ENCODE measurements around the gene EBF4. TPM values are rescaled to one million over a fixed set of nuclear protein-coding genes. Genes with fewer than 3 reads are reported as not detected.

EBF4 gene
- total RNA-seq, 6 experiments from 2014 or later, result 0.14 to 0.48 (median 0.46) TPM; not detected in 3

GRCh38 chr20:2700913-2701620 is 8.5 kb downstream of the EBF4 start:
- no peak for TF ChIP-seq CTCF (IDR thresholded peaks at IDR 0.05)
- DNase-seq, result no peak
- Mint-ChIP-seq H3K4me1 (ENCODE audit: low read depth) (no peaks in the 10 kb centered on the region), H3K9me3 (no peaks in the 10 kb centered on the region), H3K27ac (no peak overlapping the region), H3K36me3 (ENCODE audit: low read depth) (no peaks in the 10 kb centered on the region), H3K27me3 (ENCODE audit: insufficient read depth) (peaks cover 70% of the 10 kb centered on the region), H3K4me3 (no peak overlapping the region)

DNA sequence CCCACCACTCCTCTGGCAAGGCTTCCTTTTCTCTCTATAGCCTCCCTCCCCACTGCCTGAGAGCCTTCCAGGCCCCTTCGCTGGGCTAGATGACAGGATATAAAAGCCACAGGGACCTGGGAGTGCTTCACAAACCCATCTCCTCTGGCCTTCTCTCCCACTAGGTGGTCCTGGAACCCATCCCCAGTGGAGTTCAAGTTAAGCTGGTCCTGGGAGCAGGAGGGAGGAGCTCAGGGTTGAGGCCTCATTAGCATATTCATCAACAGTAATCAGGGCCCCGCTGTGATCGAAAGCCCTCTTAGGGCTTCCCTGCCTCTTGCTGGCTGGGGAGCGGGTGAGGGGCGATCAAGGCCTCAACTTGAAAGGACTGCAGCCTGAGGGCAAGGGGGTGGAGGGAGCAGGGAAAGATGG is 9.1 kb downstream of the EBF4 start:
- Mint-ChIP-seq H3K27ac (no peak overlapping the region), H3K4me1 (ENCODE audit: low read depth) (no peaks in the 10 kb centered on the region), H3K36me3 (ENCODE audit: low read depth) (no peaks in the 10 kb centered on the region), H3K9me3 (no peaks in the 10 kb centered on the region), H3K4me3 (no peak overlapping the region), H3K27me3 (ENCODE audit: insufficient read depth) (peaks cover 73% of the 10 kb centered on the region)
- TF ChIP-seq CTCF (IDR thresholded peaks at IDR 0.05), result no peak
- no peak for DNase-seq

DNA sequence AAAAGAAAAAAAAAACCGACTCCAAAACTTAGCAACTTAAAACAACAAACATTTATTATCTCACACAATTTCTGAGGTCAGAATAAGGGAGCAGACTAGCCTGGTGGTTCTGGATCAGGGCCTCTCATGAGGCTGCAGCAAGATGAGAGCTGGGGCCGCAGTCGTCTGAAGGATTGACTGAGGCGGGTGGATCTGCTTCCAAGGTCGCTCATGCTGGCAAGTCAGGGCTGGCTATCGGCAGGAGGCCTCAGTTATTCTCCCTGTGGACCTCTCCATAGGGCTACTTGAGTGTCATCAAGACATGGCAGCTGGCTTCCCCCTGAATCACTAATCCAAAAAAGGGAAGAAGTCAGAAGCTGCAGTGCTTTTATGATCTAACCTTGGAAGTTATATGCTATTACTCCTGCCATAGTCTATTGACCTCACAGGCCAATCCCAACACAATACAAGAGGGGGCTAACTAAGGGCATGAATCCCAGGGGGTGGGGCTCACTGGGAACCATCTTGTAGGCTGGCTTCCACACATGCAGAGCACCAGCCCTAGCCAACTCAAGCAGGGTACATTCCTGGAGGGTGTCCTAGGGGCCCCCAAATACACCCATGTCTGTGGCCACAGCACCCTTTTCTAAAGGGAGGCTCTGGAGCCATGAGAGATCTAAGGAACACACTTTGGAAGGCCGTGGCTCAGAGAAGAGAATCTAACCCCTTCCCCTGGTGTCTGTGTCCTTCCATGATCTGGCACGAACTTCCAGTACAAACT is 11.3 kb downstream of the EBF4 start:
- peaks cover 64% of the 10 kb centered on the region for H3K27me3 Mint-ChIP-seq (ENCODE audit: insufficient read depth)
- H3K27ac Mint-ChIP-seq, result no peak overlapping the region
- no peaks in the 10 kb centered on the region for H3K9me3 Mint-ChIP-seq
- H3K36me3 Mint-ChIP-seq (ENCODE audit: low read depth), result no peaks in the 10 kb centered on the region
- no peak for DNase-seq
- no peak overlapping the region for H3K4me3 Mint-ChIP-seq
- no peaks in the 10 kb centered on the region for H3K4me1 Mint-ChIP-seq (ENCODE audit: low read depth)
- no peak for TF ChIP-seq CTCF (IDR thresholded peaks at IDR 0.05)

GRCh38 chr20:2705931-2706645 is 13.5 kb downstream of the EBF4 start:
- peaks cover 54% of the 10 kb centered on the region for H3K27me3 Mint-ChIP-seq (ENCODE audit: insufficient read depth)
- no peak for TF ChIP-seq CTCF (IDR thresholded peaks at IDR 0.05)
- no peaks in the 10 kb centered on the region for H3K9me3 Mint-ChIP-seq
- H3K4me3 Mint-ChIP-seq, result no peak overlapping the region
- H3K4me1 Mint-ChIP-seq (ENCODE audit: low read depth), result no peaks in the 10 kb centered on the region
- no peak for DNase-seq
- no peaks in the 10 kb centered on the region for H3K36me3 Mint-ChIP-seq (ENCODE audit: low read depth)
- no peak overlapping the region for H3K27ac Mint-ChIP-seq

GRCh38 chr20:2706688-2707352 is 14.2 kb downstream of the EBF4 start:
- H3K27ac Mint-ChIP-seq, result no peak overlapping the region
- H3K27me3 Mint-ChIP-seq (ENCODE audit: insufficient read depth), result peaks cover 49% of the 10 kb centered on the region
- TF ChIP-seq CTCF (IDR thresholded peaks at IDR 0.05), result no peak
- H3K4me3 Mint-ChIP-seq, result no peak overlapping the region
- no peaks in the 10 kb centered on the region for H3K4me1 Mint-ChIP-seq (ENCODE audit: low read depth)
- no peak for DNase-seq
- H3K9me3 Mint-ChIP-seq, result no peaks in the 10 kb centered on the region
- H3K36me3 Mint-ChIP-seq (ENCODE audit: low read depth), result no peaks in the 10 kb centered on the region
